ENCODE results near the gene KIAA0825.

DNA sequence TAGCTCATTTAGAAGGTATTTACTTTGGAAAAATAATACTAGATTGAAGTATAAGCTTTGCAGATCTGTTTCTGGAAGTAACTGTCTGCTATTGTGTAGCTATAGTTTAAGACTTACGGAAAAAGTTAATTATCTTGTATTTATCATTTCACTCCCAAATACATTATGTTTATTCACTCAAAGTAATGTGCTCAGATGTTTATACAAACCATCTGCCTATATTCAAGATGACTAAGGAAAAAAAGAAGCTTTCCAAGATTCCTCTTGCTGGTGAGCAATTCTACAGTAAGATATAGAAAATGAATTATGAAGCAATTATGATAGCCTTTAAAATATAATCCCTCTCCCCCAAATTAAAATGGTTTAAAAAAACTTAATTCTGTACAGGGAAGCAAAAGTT is 137.9 kb downstream of the KIAA0825 start:
- TF ChIP-seq CTCF (conservative IDR thresholded peaks at IDR 0.05; ENCODE audit: low read length): no peak
- TF ChIP-seq EZH2phosphoT487 (IDR thresholded peaks at IDR 0.05; ENCODE audit: borderline replicate concordance, low read depth, low read length): no peak
